NCI-H2107 treated with DMSO at 0.1 percent for 48 hours (cell line): Measurements from ENCODE around the gene EGFR.

Source experiments
- DNase-seq: peaks from one replicate; lab custom pipeline; 2025; ENCODE audit not compliant: unreplicated experiment; lab: John Stamatoyannopoulos, UW

The EGFR gene

DNA sequence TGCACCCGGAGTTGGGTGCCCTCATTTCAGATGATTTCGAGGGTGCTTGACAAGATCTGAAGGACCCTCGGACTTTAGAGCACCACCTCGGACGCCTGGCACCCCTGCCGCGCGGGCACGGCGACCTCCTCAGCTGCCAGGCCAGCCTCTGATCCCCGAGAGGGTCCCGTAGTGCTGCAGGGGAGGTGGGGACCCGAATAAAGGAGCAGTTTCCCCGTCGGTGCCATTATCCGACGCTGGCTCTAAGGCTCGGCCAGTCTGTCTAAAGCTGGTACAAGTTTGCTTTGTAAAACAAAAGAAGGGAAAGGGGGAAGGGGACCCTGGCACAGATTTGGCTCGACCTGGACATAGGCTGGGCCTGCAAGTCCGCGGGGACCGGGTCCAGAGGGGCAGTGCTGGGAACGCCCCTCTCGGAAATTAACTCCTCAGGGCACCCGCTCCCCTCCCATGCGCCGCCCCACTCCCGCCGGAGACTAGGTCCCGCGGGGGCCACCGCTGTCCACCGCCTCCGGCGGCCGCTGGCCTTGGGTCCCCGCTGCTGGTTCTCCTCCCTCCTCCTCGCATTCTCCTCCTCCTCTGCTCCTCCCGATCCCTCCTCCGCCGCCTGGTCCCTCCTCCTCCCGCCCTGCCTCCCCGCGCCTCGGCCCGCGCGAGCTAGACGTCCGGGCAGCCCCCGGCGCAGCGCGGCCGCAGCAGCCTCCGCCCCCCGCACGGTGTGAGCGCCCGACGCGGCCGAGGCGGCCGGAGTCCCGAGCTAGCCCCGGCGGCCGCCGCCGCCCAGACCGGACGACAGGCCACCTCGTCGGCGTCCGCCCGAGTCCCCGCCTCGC, at the start of gene EGFR:
TSS of gene EGFR (plus strand) at position 657 of the 830 bp plus-strand sequence. CDS start 261 bp downstream, outside the sequence.
- DNase-seq: no peak

DNA sequence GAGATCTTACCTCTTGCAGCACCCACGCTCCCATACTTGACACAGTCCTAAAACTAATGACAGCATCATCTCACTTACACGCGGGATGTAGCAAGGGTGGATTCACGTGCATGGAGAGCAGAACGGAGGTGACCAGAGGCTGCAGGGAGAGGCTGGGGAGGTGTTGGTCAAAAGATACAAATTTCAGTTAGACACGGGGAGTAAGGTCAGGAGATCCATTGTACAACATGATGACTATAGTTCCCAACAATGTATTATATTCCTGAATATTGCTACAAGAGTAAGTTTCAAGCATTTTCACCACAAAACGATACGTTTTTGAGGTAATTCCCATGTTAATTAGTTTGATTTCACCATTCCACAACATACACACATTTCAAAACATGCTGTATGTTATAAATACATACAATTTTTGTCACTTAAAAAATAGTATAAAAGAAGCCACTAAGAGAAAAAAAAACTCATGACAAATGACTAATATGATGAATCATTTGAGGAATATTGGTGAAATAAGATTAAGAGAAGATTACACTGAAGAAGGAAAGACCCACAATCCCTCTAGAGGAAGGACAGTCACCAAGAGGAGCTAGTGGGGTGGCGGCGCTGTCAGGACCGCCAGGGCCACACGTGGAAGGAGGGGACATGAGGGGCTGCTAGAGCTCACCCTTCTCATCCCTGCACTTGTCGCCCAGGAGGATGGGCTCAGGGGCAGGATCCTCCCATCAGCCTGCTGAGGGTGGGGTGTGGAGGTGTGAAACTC, 49.4 kb upstream of the EGFR start:
- no peak for DNase-seq

DNA sequence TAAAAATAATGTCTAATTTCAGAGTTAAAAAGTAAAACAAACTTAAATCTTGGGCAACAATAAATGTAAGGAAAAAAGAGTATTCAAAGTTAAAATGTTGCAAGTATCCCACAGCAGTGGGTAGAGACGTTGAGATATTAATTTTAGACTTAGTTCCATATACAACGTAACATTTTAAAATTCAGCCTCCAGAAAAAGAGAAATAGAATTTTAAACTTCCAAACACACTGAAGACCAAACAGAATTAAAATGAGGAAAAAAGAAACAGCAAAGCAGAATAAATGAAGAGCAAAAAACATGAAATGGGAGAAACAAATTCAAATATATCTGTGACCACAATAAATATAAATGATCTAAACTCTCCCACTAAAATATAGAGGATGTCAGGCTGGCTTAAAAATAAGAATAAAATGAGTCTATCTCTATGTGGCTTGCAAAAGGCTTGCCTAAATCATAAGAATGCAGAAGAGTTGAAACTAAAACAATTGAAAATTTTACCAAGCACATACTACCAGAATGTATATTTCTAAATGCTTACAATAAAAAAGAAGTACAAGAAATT, 46.0 kb upstream of the EGFR start:
- DNase-seq: no peak

DNA sequence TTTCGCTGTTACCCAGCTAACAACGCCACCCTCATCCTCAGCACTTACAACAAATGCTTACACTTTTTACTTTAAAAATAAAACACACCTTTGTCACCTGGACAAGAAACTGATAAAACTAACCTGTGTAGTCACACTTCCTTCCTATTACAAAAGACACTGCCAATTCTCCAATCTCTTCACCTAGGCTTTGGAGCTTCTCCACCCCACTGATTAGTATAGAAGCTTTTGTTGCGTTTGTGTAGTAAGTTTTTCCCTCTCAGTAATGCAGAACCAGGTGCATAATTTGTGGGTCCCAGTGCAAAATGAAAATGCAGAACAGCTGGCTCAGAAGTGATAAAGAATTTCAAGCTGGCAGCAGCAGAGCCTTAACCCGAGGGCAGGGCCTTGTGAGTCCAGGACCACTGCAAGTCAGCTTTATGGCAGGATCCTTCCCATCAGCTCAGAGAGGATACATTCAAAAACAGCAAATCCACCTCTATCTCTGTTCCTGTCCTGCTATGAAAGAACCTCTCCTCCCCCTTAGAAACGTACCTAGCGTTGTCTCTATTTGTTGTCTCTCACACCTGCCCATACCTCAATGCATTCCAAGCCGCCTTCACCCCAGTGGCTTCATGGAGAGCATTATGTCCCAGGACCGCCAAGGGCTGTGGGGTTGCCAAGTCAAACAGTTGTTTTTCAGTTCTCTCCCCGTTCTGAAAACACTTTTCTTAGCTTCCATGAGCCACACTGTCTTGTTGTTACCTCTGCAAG, 40.3 kb upstream of the EGFR start:
- DNase-seq: no peak

DNA sequence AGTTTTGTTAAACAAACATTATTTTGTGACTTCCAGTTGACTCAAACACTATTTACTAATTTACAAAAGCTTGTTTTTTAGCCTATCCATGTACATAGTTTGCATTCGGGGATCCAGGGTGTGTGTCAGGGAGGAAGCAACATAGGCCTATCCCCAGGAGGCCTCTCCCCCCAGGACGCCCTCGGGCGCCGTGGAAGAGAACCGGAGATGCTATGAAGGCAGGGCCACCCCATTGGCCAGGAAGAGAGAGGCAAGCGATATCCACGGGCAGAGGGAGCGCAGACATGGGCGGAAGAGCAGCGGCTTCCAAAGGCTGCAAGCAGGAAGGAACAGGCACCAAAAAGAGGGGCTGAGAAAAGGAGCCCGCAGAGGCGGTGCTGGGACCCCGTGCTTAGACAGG, 38.3 kb upstream of the EGFR start:
- no peak for DNase-seq

DNA sequence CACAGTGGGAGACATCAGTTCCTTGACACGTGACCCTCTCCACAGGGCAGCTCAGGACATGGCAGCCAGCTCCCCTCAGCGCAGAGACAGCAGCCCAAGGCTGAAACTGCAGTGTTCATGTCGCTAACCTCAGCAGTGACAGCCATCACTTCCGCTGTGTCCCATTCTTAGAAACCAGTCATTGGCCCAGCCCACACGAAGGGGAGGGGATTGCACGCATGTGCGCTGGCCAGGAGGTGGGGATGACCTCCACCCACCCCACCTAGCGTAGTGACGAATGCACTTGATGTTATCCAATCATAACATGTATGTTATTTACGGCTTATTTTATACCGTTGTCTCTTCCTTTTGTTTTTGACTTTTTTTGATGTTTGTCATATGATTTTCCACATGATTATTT, 36.9 kb upstream of the EGFR start:
- no peak for DNase-seq

DNA sequence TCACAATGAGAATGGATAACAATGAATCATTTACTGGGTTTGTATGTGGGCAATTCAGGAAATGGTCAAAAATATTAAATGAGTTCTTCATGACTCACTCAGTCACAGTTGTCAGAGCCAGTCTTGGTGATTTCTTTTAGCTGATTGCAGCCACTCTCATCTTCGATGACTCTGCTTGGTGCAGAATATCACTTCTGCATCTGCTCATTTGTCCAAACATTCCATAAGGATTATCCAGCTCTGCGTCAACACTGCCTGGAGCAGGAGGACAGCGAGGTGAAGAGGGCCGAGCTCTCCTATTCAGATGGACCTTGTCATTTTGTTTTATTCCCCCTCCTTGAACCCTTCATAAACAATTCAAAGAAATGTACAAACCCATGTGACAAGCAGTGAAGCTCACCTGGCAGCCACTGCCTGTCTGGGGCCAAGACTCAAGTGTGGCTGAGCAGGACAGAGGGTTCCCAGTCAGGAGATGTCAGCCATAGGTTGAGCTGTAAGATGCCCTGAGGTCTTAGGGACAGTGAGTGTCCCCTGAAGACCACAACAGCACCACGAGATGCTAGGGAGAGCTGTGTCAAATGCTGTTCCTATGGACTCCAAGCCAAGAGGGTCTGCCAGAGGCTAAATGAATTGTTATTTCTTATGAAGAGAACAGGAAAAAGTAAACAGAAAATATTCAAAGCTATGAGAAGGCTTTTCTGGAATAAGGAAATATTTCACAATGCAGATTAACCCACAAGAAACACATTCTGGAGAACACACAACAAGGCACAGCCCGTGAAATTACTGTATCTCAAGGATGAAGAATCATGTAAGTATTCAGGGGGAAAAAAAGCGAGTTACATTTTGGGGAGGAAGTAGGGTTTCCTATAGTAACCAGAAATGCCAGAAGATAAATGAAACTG, 33.1 kb upstream of the EGFR start:
- no peak for DNase-seq

DNA sequence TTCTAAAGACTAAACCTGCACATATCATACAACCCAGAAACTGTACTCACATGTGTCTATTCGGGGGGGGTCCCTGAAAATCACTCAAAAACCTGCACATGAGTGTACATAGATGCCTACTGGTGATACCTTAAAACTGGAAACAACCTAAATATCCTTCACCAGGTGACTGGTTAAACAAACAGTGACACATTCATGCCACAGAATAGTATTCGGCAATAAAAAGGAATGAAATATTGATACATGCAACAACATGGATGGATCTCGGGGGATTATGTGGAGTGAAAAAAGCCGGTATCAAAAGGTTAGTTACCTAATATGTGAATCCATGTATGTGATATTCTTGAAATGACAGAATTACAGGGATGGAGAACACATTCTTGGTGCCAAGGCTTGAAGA, 32.1 kb upstream of the EGFR start:
- no peak for DNase-seq

DNA sequence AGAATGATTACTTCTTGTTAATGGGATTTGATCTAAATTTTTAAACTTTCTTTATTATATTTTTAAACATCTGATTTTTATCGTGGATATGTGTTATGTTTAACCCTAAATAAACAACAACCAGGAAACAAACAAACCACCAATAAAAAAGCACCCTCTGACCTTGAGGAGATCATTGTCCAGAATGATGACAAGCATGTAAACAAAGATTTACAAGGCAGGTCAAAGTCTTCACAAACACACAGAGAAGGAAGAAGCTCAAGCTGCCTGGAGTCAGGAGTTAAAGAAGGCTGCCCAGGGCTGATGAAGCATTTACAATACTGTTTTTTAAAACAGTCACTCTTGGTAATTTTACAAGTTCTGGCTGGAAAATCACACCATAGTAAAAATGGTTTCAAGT, 31.0 kb upstream of the EGFR start:
- DNase-seq: no peak

DNA sequence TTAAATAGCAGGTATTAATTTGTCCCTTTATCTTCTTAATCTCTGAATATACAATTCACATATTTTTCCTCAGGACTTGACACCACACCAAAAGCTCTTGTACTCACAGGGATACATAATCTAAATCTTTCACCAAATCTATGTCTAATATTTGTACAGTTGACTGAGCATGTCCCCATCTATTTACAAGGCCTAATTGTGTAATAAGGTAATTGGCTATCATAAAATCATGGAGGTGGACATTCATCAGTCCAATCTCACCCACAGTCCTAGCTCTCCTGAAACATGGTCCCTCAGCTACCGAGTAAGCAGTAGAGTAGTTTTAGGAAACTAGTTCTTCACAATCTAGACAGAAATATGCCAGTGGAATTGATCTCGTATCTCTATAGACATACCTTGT, 30.3 kb upstream of the EGFR start:
- DNase-seq: no peak

DNA sequence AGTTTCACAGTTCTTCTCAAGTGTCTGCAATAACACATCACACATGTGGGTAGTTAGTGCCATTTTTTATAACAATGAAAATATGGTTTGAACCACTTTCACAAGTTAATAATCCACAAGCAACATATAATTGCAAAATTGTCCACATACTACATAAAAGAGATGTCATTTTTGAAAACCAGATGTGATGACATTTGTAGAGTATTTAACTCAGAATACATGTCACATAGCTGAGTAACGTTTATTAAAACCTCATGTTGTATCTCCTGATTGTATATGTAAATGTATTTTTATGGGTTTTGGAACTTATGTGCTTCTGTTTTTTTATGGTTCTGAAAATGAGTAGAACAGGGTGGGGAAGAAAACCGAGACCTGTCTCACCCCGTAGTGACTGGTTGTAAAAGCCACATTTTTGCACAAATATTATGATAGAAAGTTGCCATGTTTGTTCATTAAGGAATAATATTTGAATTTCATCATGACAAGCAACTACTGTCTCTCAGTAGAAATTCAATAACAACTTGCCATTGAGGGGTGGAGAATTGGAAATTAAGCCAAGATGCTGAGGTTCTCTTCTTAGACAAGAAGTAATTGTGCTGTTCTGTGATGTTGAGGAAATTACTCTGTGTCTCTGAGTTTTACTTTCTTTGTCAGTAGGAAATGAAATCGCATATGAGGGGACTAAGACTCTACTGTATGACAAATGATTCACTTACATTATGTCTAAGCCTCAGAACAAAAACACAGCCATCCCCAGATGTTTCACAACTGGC, 29.2 kb upstream of the EGFR start:
- DNase-seq: no peak

DNA sequence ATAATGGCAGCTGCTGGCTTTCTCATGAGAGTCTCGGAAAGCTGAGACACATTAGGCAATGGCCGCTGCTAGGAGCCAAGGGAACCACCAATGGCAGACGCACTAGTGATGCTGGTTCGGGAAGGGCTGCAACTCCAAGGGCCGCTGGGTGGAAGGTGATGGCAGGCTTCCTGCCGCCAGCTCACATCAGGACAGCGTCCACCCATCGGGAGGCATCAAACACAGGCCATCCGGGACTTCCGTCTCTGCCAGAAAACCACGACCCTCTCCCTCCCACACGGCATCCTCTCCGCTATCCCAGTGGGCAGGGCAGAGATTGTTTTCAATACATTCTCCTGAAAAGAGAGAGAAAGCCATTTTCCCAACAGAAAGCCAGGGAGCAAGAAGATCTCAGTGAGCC, 27.5 kb upstream of the EGFR start:
- no peak for DNase-seq

DNA sequence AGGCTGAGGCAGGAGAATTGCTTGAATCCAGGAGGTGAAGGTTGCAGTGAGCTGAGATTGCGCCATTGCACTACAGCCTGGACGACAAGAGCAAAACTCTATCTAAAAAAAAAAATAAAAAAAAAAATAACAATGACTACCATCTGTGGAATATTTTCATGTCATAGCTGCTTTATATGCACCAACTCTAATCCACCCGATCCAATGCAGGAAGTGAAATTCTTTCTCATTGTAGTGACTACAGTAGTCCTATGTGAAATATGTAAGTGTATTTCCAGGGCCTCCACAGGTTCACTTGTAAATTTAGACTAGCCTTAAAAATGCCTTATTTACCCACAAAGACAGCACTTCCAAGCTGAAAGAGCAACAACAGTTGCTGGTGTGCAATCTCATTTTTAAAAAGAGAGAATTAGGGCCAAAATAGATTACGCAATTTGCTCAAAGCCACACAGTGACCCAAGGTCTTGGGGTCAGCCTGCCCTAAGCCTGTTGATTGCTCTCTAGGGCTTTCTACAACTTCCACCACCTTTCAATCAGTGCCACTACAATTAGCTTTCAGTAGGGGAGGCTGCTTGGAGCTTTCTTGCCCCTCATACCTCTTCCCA, 25.8 kb upstream of the EGFR start:
- no peak for DNase-seq

DNA sequence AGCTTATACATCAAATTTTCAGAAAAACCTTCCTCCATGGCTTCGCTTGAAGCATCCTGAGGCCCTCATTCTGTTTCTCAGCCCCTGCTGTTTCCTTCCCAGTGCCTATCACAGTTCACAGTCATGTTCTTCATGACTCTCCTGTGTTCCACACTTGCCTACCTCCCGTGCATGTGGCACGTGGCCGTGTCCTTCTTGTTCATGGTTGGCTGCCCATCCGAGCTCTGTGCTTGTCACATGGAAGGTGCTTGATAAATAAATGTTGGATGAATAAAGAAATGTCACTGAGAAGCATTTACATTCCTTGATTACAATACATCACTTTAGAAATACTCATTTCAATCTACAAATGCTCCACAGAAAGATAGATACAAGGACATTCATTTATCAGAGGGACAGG, 23.7 kb upstream of the EGFR start:
- DNase-seq: no peak

DNA sequence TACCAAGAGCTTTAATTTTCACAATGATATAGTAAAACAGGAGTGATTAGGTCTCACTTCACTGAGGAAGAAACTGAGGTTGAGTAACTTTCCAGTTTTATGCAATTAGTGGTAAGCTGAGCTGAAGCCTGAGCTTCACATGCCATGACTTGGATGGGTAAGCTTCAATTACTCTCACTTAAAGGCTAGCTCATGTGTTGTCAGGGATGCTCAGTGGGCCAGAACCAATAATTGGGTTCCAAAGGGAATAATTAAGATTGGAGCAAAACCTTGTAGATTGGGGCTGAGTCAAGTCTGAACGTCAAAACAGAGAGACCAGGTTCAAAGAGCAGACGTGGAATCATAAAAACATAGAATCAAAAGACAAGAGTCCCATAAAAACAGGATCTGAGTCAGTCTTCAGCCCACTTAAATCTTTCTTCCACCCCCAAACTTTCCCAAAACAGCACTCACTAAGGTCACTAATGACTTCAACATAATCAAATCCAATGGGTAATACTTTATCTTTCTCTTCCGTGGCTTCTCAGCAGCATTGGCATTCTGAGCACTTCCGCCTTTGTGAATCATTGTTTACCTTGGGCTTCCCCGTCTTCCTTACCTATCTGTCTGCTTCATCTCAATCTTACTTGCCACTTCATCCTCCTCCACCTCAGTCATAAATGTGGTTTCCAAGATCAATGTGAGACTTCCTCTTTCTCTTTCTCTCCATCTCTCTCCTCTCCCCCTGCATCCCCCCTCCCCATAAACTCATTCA, 23.0 kb upstream of the EGFR start:
- no peak for DNase-seq

DNA sequence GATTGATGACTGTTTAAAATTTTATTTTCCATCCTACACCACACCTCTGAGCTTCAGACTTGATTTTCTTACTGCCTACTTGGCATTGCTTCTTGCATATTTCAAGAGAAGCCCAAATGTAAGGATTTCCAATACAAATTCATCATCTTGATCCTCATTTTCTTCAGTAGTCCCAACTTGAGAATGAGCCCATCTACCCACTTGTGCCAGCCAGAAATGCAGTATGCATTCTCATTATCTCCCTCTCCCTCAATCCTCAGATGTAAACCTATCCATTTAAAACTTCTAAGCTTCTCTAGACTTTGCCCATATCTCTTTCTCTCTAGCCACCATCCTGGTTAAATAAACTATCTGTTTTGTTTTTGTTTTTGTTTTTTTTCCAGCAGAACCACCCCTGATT, 22.4 kb upstream of the EGFR start:
- DNase-seq: no peak

DNA sequence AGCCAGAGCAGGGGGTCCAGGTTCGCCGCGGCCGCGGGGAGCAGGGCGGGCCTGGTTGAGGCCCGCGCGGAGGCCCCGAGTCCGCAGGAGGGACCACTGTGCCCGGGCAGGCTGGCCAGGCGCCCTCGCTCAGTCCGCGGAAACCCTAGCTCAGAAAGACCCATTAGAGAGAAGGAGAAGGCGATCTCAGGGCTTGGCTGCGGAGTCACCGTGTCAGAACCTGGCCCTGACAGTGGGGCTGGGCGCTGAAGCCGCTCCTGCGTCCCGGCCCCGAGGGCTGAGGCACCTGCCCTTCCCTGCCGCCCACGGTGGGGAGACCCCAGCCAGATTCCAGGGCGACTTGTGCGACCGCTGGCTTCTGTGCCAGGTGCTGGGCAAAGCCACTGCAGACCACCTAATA, 14.2 kb upstream of the EGFR start:
- DNase-seq: no peak

DNA sequence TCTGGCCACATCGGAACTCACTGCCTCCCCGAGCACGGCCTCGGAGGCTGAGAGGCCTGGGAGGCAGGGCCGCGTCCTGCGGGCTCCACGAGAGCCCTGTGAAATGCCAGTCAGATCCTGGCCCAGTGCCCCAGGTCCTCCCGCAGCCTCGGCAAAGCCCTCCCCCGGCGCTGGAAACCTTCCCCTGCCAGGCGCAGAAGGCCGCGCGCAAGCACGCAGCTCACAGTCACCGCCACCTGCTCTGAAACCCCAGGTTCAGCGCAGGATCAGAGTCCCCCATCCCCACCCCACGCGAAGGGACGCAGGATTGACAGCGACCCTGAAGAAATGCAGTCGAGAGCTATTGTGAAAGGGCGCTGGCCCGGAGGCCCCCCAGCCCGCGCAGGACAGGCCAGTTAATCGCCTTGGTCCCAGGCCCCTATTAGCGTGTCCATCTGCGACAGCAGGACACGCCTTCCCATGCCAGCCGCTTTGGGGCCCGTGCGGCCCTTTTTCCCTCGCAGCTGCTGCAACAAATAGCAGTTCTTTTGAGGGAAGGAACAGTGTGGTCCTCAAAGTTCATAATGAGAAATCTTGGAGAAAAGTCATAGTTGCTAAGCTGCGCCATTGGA, 13.5 kb upstream of the EGFR start:
- DNase-seq: no peak
